SK-N-MC (cell line): Measurements from ENCODE around the gene DPYSL5.

Experiments used
- EZH2 ChIP-seq: fragments of 200-600 bp; sonication (generic); IDR thresholded peaks from one replicate; pipeline ENCODE4 v1.6.1; 2017; ENCODE audit warnings: antibody characterized with exemption
- POLR2AphosphoS5 ChIP-seq: IDR thresholded peaks from 2 replicates; pipeline ENCODE4 v1.6.1; 2012; ENCODE audit warnings: mild to moderate bottlenecking, low read depth, low read length, borderline replicate concordance

GRCh38 chr2:26982102-26982742 is 134.3 kb downstream of the DPYSL5 start:
- TF ChIP-seq POLR2AphosphoS5 = no peak
- TF ChIP-seq EZH2 = no peak
